HepG2 (cell line): ENCODE measurements around the gene HDAC5. TPM values are rescaled to one million over a fixed set of nuclear protein-coding genes. Genes with fewer than 3 reads are reported as not detected.

Experiments
- ATAD3A ChIP-seq: sonication (generic); formaldehyde crosslinking; IDR thresholded peaks from 2 replicates; pipeline ENCODE4 v1.4.0; 2020; ENCODE audit warnings: missing genetic modification reagents
- ERF ChIP-seq: IDR thresholded peaks from 2 replicates; pipeline ENCODE4 v1.6.1; 2018; ENCODE audit warnings: missing biosample characterization, missing genetic modification reagents
- FOXM1 ChIP-seq: sonication (generic); formaldehyde crosslinking; IDR thresholded peaks from 2 replicates; pipeline ENCODE4 v1.5.0; 2020; ENCODE audit warnings: missing genetic modification reagents
- GATAD2A ChIP-seq: IDR thresholded peaks from 2 replicates; pipeline ENCODE4 v1.6.1; 2016
- KAT2B ChIP-seq: fragments of 150-350 bp; IDR thresholded peaks from 2 replicates; pipeline ENCODE4 v1.6.1; 2014; ENCODE audit warnings: low read depth, low read length, borderline replicate concordance
- NR2F6 ChIP-seq, 2 experiments: IDR thresholded peaks; 2 replicates each; pipeline ENCODE4 v1.6.1; 2016; ENCODE audit warnings: antibody characterized with exemption in 1 of 2, mild to moderate bottlenecking in 1 of 2
- ONECUT2 ChIP-seq: sonication (generic); formaldehyde crosslinking; IDR thresholded peaks from 2 replicates; pipeline ENCODE4 v1.4.0; 2020; ENCODE audit warnings: missing genetic modification reagents
- PLRG1 ChIP-seq: fragments of 450-650 bp; conservative IDR thresholded peaks from 2 replicates; pipeline ENCODE4 v1.6.1; 2016
- RBAK ChIP-seq: sonication (generic); formaldehyde crosslinking; IDR thresholded peaks from 2 replicates; pipeline ENCODE4 v1.5.1; 2020; ENCODE audit warnings: mild to moderate bottlenecking, missing genetic modification reagents
- RCOR2 ChIP-seq: IDR thresholded peaks from 2 replicates; pipeline ENCODE4 v1.6.1; 2016; ENCODE audit warnings: missing biosample characterization, missing genetic modification reagents
- RXRA ChIP-seq: sonication (generic); formaldehyde crosslinking; IDR thresholded peaks from 2 replicates; pipeline ENCODE4 v1.5.1; 2020; ENCODE audit warnings: missing genetic modification reagents
- SP2 ChIP-seq: sonication (generic); formaldehyde crosslinking; IDR thresholded peaks from 2 replicates; pipeline ENCODE4 v1.5.1; 2020; ENCODE audit warnings: mild to moderate bottlenecking, missing genetic modification reagents
- TBP ChIP-seq: sonication (generic); formaldehyde crosslinking; IDR thresholded peaks from 2 replicates; pipeline ENCODE4 v1.5.0; 2020; ENCODE audit warnings: missing genetic modification reagents
- TBX2 ChIP-seq: sonication (generic); formaldehyde crosslinking; IDR thresholded peaks from 2 replicates; pipeline ENCODE4 v1.5.0; 2020; ENCODE audit warnings: missing genetic modification reagents, mild to moderate bottlenecking, borderline replicate concordance
- ZFP36L1 ChIP-seq: sonication (generic); formaldehyde crosslinking; IDR thresholded peaks from 2 replicates; pipeline ENCODE4 v1.8.0; 2022; ENCODE audit warnings: mild to moderate bottlenecking, missing genetic modification reagents, moderate library complexity
- ZMYM4 ChIP-seq: sonication (generic); formaldehyde crosslinking; IDR thresholded peaks from 2 replicates; pipeline ENCODE4 v1.8.1; 2023; ENCODE audit warnings: mild to moderate bottlenecking, missing genetic modification reagents
- ZNF142 ChIP-seq: sonication (generic); formaldehyde crosslinking; IDR thresholded peaks from 2 replicates; pipeline ENCODE4 v1.4.0; 2020; ENCODE audit warnings: missing genetic modification reagents
- ZNF280D ChIP-seq: sonication (generic); formaldehyde crosslinking; IDR thresholded peaks from 2 replicates; pipeline ENCODE4 v1.5.1; 2020; ENCODE audit warnings: mild to moderate bottlenecking, missing genetic modification reagents
- ZNF331 ChIP-seq: sonication (generic); formaldehyde crosslinking; IDR thresholded peaks from 2 replicates; pipeline ENCODE4 v1.4.0; 2020; ENCODE audit warnings: missing genetic modification reagents
- ZNF558 ChIP-seq: sonication (generic); formaldehyde crosslinking; IDR thresholded peaks from 2 replicates; pipeline ENCODE4 v1.9.0; 2022; ENCODE audit warnings: mild to moderate bottlenecking, missing genetic modification reagents, borderline replicate concordance
- ZNF589 ChIP-seq: sonication (generic); formaldehyde crosslinking; conservative IDR thresholded peaks from 2 replicates; pipeline ENCODE4 v1.8.0; 2022; ENCODE audit warnings: mild to moderate bottlenecking, moderate library complexity, missing genetic modification reagents
- ZNF777 ChIP-seq: sonication (generic); formaldehyde crosslinking; IDR thresholded peaks from 2 replicates; pipeline ENCODE4 v1.4.0; 2020; ENCODE audit warnings: missing genetic modification reagents
- polyA plus RNA-seq, 8 experiments: library from polyadenylated mRNA; depleted of rRNA in 3 of 8; stranded (reverse) in 7 of 8; unstranded in 1 of 8; fragments of >200 nt; fragmentation: Illumina TruSeq in 4 of 8; extraction: Trizol in 4 of 8; gene quantifications; 2 replicates each; pipeline versions ENCODE4 v1.2.1 to v1.2.3, GENCODE V29; 2011 to 2016; ENCODE audit warnings: low read depth in 4 of 8, missing spikeins in 1 of 8, mixed read lengths in 1 of 8; ENCODE audit not compliant: insufficient read depth in 1 of 8
- total RNA-seq, 5 experiments: library from RNA; depleted of rRNA; stranded (reverse); fragments of >200 nt; fragmentation: Illumina TruSeq; extraction: Trizol; gene quantifications; 2 replicates each; pipeline ENCODE4 v1.2.3, GENCODE V29; 2016; ENCODE audit warnings: low read depth in 1 of 5

The HDAC5 gene
- total and polyA plus RNA-seq, 2 of the 13 experiments (the other 11 are each of a cell fraction or from before 2014, with no cell fraction given): 46.4 to 85.4 TPM

- no peak for TF ChIP-seq RBAK (CRISPR knock-in tag)
- peak; percentile 72; the same call in 1 of the 2 replicates for TF ChIP-seq ZMYM4 (CRISPR knock-in tag)
- no peak for TF ChIP-seq TBP
- peak; percentile 57; the same call in 1 of the 2 replicates for TF ChIP-seq ERF (CRISPR knock-in tag)
- TF ChIP-seq ZNF558 (CRISPR knock-in tag): no peak
- TF ChIP-seq NR2F6 (IDR thresholded peaks at IDR 0.05): peak; percentile 24; the same call in 1 of the 2 replicates
- peak; percentile 86 for TF ChIP-seq NR2F6 (CRISPR knock-in tag; IDR thresholded peaks at IDR 0.05)
- no peak for TF ChIP-seq ZNF142
- no peak for TF ChIP-seq ZNF777
- peak; percentile 81 for TF ChIP-seq ZNF331 (CRISPR knock-in tag)
- TF ChIP-seq ZNF280D: peak; percentile 79; the same call in 1 of the 2 replicates
- TF ChIP-seq RCOR2 (CRISPR knock-in tag): peak; percentile 48
- 0 out of 2 replicates have a peak, but pooled peaks have one; percentile 29 for TF ChIP-seq SP2 (CRISPR knock-in tag)
- peak; percentile 88 for TF ChIP-seq GATAD2A (CRISPR knock-in tag)
- TF ChIP-seq PLRG1: no peak
- 0 out of 2 replicates have a peak, but pooled peaks have one; percentile 32 for TF ChIP-seq ONECUT2 (CRISPR knock-in tag)
- 0 out of 2 replicates have a peak, but pooled peaks have one; percentile 20 for TF ChIP-seq TBX2 (CRISPR knock-in tag)
- TF ChIP-seq FOXM1 (CRISPR knock-in tag): no peak
- no peak for TF ChIP-seq KAT2B
- TF ChIP-seq ATAD3A (CRISPR knock-in tag): peak; percentile 58; the same call in 1 of the 2 replicates
- TF ChIP-seq ZNF589 (CRISPR knock-in tag): no peak
- TF ChIP-seq ZFP36L1 (CRISPR knock-in tag): peak; percentile 91
- 0 out of 2 replicates have a peak, but pooled peaks have one; percentile 33 for TF ChIP-seq RXRA (CRISPR knock-in tag)
These were observed 10.6 kb upstream of the HDAC5 start (continued) for GRCh38 chr17:44133918-44134476.
